Ovary (tissue), 3 donors: Measurements from ENCODE around the gene OR2AT4.

Source experiments
- EP300 ChIP-seq: sonication (generic); formaldehyde crosslinking; IDR thresholded peaks from one replicate; pipeline ENCODE4 v1.6.1; 2017; ENCODE audit warnings: antibody characterized with exemption
- POLR2A ChIP-seq: fragments of 450-650 bp; IDR thresholded peaks from one replicate; pipeline ENCODE4 v1.6.1; 2017; ENCODE audit warnings: antibody characterized with exemption, mild to moderate bottlenecking, moderate library complexity
- TF ChIP-seq, protein P1 (sequence below), 3 donors: fragments of 450-650 bp in 2 of 3; fragments of 200-600 bp in 1 of 3; IDR thresholded peaks; one replicate each; pipeline versions ENCODE4 v1.5.1 to v1.8.0; 2016 to 2022; ENCODE audit warnings: antibody characterized with exemption in 3 of 3, mild to moderate bottlenecking in 1 of 3
- donor health status: DM: no; HTN: no; CAD: no.

DNA sequence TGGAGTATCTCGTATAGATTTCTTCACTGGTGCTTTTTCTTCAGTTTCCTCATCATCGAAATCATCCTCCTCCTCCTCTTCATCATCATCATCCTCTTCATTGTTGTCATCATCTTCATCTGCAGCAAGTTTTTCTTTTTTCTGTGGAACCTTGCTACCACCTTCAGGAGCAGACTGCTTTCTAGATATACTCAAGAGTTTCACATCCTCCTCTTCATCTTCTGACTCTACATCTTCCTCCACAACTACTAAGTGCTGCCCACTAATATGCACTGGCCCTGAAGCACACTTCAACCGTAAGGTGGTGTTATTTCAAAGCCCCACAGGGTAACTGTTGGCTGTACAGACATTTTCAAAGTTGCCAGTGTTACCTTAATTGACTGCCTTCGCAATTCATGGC lies 17.1 kb downstream of the OR2AT4 start:
- no peak for TF ChIP-seq POLR2A
- TF ChIP-seq, protein P1, sequence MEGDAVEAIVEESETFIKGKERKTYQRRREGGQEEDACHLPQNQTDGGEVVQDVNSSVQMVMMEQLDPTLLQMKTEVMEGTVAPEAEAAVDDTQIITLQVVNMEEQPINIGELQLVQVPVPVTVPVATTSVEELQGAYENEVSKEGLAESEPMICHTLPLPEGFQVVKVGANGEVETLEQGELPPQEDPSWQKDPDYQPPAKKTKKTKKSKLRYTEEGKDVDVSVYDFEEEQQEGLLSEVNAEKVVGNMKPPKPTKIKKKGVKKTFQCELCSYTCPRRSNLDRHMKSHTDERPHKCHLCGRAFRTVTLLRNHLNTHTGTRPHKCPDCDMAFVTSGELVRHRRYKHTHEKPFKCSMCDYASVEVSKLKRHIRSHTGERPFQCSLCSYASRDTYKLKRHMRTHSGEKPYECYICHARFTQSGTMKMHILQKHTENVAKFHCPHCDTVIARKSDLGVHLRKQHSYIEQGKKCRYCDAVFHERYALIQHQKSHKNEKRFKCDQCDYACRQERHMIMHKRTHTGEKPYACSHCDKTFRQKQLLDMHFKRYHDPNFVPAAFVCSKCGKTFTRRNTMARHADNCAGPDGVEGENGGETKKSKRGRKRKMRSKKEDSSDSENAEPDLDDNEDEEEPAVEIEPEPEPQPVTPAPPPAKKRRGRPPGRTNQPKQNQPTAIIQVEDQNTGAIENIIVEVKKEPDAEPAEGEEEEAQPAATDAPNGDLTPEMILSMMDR (IDR thresholded peaks at IDR 0.05) = no peak
- no peak for TF ChIP-seq EP300
